Measurements from ENCODE around the gene LBHD2. TPM values are rescaled to one million over a fixed set of nuclear protein-coding genes. Genes with fewer than 3 reads are reported as not detected.

LBHD2 gene
- polyA plus RNA-seq, 4 donors: not detected

DNA sequence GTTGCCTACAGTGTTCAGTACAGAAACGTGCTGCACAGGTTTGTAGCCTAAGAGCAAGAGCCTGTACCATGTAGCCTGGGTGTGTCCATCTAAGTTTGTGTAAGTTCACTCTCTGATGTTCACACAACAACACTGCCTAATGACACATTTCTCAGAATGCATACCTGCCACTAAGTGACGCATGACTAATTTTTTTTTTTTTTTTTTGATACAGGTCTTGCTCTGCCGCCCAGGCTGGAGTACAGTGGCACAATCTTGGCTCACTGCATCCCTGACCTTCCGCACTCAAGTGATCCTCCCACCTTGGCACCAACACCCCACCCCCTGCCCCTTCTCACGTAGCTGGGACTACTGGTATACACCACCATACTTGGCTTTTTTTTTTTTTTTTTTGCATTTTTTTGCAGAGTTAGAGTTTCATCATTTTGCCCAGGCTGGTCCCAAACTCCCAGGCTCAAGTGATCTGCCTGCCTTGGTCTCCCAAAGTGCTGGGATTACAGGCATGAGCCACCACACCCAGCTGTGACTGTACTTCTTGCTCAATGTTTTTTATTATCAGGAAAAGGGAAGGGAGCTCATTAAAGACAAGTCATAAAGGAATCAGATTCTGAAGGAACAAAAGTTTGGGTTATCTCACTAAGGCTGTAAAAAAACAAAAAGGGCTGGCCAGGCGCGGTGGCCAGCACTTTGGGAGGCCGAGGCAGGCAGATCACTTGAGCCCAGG lies 16.6 kb upstream of the LBHD2 start:
- DNase-seq (ENCODE audit: low read depth in 4 of 4, low spot score in 2 of 4): no peak

DNA sequence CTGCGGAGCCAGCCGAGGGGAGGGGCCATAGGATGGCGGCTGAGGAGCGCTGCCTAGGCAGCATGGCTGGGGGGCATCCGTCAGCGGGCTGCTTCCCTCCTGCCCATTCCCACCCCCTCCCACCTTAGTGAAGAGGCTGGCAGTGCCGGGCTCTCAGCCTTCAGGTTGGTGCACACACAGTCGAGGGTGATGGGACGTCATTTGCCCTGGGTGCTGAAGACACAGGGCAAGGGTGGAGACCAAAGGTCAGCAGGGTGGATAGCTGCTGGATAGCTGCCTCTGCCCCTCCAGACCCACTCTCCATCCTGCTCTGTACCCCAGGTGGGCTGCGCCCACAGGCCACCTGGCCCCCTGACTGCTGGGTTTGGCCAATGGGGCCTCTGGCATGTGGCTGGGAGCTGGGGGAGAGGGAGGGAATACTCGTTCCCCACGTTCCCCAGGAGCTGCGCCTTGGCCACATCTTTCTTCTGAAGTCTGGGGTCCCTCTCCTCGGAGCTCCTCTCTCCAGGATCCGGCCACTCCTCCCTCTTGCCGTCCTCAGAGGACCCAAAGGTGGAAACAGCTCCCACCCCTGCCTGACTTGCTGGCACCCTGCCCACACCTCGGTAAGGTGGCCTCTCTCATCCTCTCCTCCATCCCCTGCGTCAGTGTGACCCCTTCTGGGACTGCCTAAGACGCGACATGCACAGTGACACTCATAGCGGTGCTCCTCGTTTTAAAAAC lies 15.5 kb upstream of the LBHD2 start:
- no peak for DNase-seq (ENCODE audit: low read depth in 4 of 4, low spot score in 2 of 4)

DNA sequence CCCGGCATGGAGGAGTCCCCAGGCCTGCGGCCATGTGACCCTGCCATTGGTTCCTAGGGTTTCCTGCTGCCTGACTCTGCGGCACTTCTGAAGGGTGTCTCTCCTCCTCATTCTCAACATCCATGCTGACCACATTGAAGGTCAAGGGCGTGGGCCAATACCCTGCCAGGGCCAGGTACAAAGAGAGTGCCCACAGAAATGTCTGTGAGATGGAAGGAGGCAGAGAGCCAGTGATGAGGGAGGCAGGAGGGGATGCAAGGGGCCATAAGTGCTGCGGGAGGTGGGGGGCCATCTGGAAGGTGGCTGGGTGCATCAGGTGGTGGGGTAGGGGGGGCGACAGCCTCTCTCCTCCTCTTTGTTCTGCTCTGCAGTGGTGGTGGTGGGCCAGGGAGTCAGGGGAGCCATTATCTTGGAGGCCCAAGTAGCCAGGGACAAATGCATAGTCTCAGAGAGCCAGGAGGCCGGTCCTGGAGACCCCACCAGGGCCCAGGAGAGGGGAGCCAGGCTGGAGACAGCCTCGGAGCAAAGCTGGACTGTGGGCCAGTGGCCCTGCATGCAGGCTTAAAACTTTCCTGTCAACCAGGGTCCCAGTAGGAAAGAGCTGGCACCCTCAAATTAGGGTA lies 13.6 kb upstream of the LBHD2 start:
- no peak for DNase-seq (ENCODE audit: low read depth in 4 of 4, low spot score in 2 of 4)

DNA sequence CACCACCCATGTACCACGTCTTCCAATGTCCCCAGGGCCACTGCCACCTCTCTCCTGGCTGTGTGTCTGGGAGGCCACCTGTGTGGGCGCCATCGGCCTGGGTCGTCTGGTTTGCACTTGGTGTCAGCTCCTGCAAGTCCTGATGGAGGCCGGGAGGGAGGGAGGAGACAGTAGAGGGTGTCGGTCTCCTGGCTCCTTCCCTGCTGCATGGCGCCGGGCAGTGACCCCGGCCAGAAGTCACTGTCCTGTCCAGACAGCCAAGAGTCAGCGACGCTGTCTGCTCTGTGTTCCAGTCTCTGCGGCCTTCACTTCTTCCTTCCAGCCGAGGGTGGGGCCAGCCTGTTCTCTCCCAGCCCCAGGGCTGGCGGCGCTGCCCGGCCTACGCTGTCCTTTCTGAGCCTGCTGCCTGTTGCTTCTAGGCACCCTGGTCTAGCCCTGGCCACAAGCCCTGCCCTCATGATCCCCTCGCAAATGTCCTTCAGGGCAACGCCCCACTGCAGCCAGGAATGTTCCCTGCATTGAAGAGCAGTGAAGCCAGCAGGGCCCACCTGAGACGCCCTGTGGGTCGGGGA lies 13.0 kb upstream of the LBHD2 start:
- DNase-seq (ENCODE audit: low read depth in 4 of 4, low spot score in 2 of 4): no peak

DNA sequence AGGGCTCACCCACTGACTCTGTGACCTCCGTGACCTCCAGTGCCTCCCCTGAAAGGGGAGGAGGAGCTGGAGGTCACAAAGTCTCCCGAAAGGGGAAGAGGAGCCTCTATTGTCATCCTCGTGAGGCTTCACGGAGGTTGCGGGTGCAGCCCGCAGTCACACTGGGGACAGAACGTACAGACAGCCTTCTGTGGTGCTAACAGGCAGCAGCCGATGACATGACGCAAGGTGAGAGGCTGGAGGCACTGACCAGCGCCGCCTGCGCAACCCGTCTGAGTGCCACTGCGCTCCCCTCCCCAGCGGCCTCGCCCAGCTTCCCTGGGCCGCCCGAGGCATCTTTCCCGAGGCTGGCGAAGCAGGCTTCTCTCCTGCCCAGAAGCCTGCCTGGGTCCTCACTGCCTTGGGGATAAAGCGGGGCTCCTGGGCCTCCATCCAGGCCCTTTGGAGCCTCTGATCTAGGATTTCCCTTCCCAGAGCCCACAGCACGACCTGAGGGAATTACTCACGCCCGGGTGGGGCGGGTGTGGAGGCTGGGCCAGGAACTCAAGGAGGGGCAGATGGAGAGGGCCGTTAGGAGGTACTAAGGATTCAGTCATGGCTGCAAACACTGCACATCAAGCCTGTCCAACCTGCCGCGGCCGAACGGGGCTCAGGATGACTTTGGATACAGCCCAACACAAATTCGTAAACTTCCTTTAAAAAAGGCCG lies 12.3 kb upstream of the LBHD2 start:
- no peak for DNase-seq (ENCODE audit: low read depth in 4 of 4, low spot score in 2 of 4)

DNA sequence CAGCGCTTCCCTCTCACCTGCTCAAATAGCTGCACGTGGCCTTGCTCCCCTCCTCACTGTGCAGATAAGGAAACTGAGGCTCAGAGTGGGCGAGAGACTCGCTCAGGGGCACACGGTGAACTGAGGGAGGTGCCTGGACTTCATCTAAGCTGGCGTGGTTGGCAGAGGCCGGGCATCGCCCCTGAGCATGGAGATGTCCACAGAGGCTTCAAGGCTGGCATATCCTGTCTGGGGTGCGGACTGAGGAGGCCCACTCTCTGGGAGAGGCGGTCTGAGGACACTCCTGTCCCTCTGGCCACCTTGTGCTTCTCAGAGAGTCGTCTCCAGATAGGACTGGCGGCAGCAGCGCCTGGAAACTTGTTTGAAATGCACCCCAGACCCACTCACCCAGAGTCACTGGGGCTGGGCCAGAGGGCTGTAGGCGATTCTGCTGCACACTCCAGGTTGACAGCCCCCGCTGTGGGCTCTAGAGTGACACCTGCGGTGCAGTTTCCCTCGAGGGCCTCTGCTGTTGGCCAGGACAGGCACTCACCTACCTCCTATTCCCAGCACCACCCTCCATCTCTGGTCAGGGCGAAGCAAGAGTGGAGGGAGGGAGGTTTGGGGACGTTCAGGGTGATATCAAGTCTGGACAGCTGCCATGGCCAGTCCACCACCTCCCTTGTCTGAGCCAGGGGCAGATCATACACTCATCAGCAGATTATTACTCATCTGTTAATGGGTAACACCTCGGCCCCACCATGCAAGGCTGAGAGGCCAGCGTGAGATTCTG lies 11.2 kb upstream of the LBHD2 start:
- no peak for DNase-seq (ENCODE audit: low read depth in 4 of 4, low spot score in 2 of 4)

DNA sequence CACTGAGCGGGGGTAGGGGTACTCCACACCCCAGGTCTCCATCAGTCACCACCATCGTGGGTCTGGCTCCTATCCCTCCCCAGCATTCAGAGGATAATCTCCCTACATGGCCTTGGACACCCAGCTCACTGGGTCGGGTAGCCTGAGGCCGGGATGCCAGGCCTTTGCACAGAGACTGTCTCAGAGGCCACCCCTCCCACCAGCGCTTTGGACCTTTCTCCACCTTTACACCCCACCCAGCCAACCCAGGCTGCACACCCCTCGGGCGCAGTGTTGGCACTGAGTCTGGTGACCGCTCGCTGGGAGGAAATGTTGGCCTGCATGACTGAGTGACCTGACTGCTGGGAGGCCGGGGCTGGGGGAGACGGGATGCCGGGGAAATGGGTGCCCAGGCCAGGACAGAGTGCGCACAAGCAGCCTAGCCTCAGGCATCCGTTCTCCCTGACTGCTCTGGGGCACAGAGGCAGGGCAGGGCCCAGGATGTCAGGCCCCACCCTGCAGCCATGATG lies 10.6 kb upstream of the LBHD2 start:
- DNase-seq (ENCODE audit: low read depth in 4 of 4, low spot score in 2 of 4): no peak

DNA sequence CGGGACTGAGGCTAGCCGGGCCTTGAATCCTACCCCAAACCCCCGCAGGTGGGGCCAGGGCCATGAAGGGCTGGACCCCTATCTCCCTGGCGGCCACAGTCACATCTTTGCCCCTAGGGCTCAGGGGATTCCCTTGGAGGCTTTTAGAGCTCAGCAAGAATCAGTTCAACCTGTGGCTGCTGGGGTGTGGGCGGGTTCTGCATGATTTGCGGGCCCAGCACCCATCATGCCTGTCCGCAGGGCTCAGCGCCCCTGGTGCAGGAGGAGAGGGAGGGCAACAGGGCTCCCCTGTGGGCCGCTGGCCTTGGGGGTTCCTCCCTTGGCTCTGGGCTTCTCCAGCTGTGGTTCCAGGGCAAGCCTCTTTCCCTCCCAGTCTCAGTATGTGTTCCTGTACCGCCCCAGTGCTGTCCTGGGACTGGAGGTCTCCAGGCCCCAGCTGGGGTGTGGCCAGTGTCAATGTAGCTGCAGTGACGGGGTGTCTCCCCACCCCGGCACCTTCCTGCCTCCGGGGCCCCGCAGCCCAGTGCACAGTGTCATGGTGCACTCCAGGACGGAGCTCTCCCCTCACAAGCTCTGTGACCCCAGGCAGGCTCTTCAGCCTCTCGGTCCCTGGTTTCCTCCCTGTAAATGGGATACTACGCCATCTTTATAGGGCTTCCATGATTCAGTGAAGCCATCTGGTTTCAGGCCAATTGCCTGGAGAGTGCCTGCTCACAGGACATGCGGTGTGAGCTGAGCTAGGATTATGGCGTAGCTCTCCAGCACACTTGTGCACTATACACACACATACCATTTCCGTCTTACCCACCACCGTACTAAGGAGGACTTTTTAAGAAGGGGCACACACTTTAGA lies 9.9 kb upstream of the LBHD2 start:
- DNase-seq (ENCODE audit: low read depth in 4 of 4, low spot score in 2 of 4): no peak

DNA sequence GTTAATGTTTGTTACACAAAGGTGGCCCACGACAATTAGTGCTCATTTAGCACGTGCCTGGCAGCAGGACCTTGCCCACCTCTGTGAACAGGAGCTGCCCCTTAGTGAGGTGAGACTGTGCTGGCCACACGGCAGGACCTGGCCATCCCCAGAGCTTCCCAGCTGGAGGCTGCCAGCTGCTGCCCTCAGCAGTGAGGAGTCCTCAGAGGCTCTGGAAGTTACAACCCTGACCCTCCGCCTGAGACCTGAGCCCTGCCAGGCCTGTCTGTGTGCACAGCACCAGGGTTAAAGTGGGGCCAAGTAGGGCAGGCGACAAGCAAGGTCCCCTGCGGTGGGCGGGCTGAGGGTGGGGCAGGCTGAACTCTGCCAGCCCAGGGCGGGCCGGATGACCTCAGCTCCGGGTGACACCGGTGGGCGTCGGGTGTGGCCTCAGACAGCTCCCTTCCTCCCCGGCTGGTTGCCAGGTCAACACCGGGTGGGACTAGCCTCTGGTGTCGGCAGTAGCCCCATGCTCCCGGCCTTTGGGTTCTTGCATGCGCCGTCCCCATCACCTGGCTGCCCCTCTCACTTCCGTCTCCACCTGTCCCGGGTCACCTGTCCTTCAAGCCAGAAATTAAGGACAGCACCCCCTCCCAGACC lies 9.2 kb upstream of the LBHD2 start:
- no peak for DNase-seq (ENCODE audit: low read depth in 4 of 4, low spot score in 2 of 4)

DNA sequence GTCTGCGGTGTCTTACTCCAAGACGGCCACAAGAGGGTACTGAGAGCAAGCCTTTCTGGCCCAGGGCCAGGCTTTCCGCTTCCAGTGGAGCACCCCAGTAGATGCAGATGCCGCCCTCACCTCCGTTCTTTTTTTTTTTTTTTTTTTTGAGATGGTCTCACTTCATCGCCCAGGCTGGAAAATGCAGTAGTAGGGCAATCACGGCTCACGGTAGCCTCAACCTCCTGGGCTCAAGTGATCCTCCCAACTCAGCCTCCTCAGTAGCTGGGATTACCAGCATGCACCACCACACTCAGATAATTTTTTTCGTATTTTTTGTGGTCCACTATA lies 5.6 kb upstream of the LBHD2 start:
- DNase-seq (ENCODE audit: low read depth in 4 of 4, low spot score in 2 of 4): peak in 1 of 4 donors; percentile 75

DNA sequence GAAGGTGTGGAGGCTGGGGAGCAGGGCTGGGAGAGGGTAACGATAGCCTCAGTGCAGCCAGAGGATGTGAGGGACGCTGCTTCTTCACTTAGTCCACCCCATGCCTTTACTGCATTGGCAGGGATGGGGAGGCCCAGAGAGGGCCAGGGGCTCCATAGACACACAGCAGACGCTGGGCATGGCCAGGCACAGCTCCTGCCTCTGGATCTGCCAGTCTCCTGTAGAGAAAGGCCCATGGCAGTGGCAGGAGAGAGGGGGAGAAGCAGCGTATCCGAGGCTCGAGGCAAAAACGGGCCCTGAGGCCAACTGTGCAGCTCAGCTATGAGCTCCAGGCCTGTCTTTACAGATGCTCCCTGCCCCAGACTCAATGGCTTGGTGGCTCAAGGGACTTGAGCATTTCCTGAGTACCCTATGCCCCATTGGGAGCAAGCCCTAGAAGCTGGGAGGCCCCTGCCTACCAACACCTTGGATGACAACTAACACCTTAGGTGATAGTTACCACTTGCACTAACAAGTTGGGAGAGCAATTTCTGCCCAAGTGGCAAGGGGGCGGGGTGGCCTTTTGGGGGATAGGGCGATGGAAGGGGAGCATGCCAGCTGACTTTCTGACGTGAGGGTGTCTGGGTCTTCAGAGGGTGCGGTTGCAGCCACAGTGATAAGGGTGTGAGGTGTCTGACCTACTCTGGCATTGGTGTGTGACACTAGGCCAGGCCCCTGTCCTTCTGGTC lies 5.0 kb upstream of the LBHD2 start:
- DNase-seq (ENCODE audit: low read depth in 4 of 4, low spot score in 2 of 4): no peak

DNA sequence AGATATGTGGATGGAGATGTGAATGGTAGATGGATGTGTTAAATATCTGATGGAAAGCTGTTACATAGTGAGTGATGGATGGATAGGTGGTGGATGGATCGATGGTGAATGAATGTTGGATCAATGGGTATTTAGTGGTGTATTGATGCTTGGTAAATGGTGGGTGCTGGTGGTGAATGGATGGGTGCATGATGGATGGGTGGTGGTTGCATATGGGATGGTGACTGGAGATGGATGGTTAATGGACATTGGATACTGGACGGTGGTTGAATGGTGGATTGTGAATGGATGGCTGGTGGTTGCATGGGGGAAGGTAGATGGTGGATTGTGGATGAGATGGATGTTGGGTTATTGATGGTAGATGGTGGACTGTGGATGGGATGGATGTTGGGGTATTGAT lies 2.1 kb upstream of the LBHD2 start:
- no peak for DNase-seq (ENCODE audit: low read depth in 4 of 4, low spot score in 2 of 4)

DNA sequence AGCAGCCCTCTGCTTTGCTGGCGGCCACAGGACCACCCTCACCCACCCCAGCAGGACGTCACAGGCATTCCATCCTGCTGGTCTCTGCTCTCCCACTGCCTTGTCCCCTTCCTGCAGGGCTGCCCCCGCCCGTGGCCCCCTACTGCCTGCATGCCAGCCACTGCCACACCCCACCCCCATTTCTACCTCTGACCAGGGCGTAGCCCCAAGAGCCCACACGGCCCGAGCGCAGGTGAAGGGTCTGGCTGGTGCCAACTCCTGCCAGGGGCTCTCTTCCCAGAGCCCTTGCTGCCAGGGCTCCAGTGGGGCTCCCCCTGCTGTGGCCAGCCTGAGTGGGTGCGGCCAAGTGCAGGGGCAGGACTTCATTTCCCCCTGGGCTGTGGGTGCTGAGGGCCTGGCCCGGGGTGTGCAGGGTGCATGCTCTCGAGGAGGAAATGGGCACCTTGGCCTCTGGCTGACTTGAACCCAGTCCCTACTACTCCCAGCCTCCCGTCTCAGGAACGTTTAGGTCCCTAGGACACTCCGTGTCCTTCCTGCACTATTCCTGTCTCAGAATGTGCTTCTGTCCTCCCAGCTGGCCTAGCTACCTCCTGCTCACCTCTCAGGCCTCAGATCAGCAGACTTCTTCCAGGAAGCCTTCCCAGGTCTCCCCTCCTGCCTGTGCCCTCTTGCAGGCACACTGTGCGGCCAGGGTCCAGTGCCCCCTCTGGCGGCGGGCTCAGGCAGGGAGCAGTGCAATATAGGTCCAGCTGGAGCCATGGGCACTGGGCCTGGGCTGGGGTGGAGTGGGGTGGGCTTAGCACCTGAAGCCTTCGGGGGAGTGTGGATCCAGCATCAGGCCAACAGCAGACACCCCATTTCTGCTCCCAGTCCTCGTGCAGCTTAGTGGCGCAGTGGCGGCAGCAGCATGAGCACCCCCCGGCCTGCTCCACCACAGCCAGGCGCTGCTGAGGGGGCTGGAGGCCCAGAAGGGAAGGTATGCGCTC lies 1.4 kb downstream of the LBHD2 start:
- DNase-seq (ENCODE audit: low read depth in 4 of 4, low spot score in 2 of 4): no peak

DNA sequence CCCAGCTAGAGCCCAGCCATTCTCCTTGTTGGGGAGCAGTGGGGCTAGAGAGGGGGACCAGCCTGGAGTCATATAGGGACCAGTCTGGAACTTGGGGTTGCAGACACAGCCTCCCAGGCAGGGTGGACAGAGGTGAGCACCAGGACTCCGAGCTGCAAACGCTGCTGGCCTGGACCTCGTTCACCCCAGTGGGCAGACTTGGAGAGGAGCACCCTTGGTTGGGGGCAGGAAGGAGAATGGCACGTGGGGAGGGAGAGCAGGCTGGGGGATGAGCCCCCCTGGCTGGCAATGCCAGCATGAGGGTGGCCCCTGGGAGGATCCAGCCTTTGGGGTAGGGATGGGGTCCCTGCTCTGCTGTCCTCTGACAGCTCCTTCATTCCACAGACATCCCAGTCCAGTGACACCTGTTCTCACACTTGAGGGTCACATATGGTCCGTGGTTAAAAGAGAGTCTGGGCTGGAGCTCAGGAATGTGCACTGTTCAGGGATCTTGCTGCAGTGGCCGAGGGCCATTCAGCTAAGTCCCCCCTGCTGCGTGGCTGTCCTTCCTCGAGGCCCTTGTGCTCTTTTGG lies 2.8 kb downstream of the LBHD2 start:
- DNase-seq (ENCODE audit: low read depth in 4 of 4, low spot score in 2 of 4): no peak

DNA sequence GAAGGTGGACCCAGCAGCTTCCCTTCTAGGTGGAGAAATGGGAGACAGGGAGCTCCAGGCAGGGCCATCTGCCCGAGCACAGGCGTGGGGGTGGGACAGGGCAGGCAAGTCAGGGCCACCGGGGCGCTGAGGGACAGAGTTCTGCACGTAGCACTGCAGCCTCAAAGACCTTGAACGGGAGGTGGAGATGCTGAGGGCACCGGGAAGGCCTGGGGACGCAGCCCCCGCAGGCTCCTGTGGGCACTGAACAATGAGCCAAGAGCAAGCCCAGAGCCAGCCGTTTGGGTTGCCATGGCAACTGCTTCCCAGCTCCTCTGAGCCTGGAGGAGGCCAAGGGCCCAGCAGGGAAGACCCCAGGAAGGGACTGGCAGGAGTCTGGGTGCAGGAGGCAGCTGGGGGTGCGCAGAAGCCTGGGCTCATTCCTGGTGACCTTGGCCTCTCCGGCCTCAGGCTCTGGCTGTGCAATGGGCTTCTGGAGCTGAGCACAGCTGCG lies 3.4 kb downstream of the LBHD2 start:
- no peak for DNase-seq (ENCODE audit: low read depth in 4 of 4, low spot score in 2 of 4)

DNA sequence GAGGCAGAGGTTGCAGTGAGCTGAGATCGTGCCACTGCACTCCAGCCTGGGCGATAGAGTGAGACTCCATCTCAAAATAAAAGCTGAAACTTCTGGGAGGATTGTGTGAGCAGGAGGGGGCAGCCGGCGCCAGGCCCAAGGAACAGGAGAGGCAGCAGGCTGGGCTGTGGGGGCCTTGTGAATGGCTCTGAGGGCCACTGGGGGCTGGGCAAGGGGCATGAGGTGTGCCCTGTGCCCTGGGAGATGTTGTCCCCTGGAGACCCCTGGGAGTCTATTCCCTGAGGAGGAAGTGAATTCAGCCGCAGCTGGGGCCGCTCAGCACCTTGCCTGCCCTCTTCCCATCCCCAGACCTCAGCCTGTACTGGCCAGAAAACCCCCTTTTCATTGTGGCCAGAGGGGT lies 4.9 kb downstream of the LBHD2 start:
- DNase-seq (ENCODE audit: low read depth in 4 of 4, low spot score in 2 of 4): no peak
